Measurements from ENCODE around the gene CELF5.

GRCh38 chr19:3283886-3284657 is 59.6 kb downstream of the CELF5 start:
- TF ChIP-seq CTCF (IDR thresholded peaks at IDR 0.05) (no peak), POLR2A (IDR thresholded peaks at IDR 0.05) (no peak)
